ENCODE measurements around the gene LCORL.

LCORL gene

GRCh38 chr4:17921451-17921850 is 100.1 kb downstream of the LCORL start:
- TF ChIP-seq, protein P1, sequence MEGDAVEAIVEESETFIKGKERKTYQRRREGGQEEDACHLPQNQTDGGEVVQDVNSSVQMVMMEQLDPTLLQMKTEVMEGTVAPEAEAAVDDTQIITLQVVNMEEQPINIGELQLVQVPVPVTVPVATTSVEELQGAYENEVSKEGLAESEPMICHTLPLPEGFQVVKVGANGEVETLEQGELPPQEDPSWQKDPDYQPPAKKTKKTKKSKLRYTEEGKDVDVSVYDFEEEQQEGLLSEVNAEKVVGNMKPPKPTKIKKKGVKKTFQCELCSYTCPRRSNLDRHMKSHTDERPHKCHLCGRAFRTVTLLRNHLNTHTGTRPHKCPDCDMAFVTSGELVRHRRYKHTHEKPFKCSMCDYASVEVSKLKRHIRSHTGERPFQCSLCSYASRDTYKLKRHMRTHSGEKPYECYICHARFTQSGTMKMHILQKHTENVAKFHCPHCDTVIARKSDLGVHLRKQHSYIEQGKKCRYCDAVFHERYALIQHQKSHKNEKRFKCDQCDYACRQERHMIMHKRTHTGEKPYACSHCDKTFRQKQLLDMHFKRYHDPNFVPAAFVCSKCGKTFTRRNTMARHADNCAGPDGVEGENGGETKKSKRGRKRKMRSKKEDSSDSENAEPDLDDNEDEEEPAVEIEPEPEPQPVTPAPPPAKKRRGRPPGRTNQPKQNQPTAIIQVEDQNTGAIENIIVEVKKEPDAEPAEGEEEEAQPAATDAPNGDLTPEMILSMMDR (IDR thresholded peaks at IDR 0.05; ENCODE audit: control insufficient read depth, extremely low read depth, insufficient read depth) = no peak
- no peak for DNase-seq (ENCODE audit: low read depth)
- no peak overlapping the region for H3K4me3 ChIP-seq (ENCODE audit: low read depth, low read length)

DNA sequence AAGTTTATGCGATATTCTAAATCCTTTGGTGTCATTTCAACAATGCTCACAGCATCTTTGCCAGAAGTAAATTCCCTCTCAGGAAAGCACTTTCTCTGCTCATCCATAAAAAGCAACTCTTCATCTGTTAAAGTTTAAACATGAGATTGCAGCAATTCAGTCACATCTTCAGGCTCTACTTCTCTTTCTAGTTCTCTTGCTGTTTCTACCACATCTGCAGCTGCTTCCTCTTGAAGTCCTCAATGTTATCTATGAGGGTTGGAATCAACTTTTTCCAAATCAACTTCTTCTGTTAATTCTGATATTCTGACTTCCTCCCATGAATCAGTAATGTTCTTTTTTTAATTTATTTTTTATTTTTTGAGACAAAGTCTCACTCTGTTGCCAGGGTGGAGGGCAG is 100.9 kb downstream of the LCORL start:
- no peak for DNase-seq (ENCODE audit: low read depth)
- TF ChIP-seq, protein P1 (IDR thresholded peaks at IDR 0.05; ENCODE audit: control insufficient read depth, extremely low read depth, insufficient read depth) = no peak
- no peak overlapping the region for H3K4me3 ChIP-seq (ENCODE audit: low read depth, low read length)

GRCh38 chr4:17915439-17915838 is 106.1 kb downstream of the LCORL start:
- DNase-seq (ENCODE audit: low read depth) = no peak
- H3K4me3 ChIP-seq (ENCODE audit: low read depth, low read length) = no peak overlapping the region
- TF ChIP-seq, protein P1 (IDR thresholded peaks at IDR 0.05; ENCODE audit: control insufficient read depth, extremely low read depth, insufficient read depth) = no peak

DNA sequence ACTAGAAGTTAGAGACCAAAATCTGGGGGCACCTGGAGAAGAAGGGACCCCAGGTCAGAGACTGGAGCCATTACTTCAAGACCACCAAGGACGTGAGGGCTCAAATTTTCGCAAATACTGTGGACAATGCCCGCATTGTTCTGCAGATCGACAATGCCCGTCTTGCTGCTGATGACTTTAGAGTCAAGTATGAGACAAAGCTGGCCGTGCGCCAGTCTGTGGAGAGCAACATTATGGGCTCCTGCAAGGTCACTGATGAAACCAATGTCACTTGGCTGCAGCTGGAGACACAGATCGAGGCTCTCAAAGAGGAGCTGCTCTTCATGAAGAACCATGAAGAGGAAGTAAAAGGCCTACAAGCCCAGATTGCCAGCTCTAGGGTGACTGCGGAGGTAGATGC is 109.5 kb downstream of the LCORL start:
- TF ChIP-seq, protein P1 (IDR thresholded peaks at IDR 0.05; ENCODE audit: control insufficient read depth, extremely low read depth, insufficient read depth) = no peak
- no peak overlapping the region for H3K4me3 ChIP-seq (ENCODE audit: low read depth, low read length)
- no peak for DNase-seq (ENCODE audit: low read depth)

DNA sequence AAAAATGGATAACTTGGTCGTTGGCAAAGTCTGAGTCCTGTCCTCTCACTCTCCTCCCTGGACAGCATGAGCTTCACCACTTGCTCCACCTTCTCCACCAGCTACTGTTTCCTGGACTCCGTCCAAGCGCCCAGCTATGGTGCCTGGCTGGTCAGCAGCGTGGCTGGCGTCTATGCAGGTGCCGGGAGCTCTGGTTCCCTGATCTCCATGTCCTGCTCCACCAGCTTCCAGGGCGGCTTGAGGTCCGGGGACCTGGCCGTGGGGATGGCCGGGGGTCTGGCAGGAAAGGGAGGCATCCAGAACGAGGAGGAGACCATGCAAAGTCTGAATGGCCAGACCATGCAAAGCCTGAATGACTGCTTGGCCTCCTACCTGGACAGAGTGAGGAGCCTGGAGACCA is 109.9 kb downstream of the LCORL start:
- H3K4me3 ChIP-seq (ENCODE audit: low read depth, low read length) = no peak overlapping the region
- no peak for DNase-seq (ENCODE audit: low read depth)
- TF ChIP-seq, protein P1 (IDR thresholded peaks at IDR 0.05; ENCODE audit: control insufficient read depth, extremely low read depth, insufficient read depth) = no peak

DNA sequence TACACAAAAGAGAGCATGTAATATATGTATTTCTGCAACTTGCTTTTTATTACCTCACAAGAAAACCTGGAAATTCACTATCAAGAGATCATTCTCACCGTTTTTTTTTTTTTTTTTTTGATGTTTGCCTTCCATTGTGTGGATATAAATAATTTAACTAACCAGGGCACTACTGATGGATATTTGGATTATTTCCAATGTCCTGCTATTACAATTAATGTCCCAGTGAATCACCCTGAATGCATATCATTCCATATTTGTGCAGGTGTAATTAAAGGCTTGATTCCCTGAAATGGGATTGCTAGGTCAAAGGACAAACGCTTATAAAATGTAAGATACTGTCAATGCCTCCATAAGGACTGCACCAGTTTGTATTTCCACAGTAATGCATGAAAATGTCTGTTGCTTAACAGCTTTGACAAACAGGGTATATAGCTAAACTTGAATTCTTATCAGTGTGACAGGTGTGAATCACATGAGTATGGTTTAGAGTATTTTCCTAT is 123.0 kb downstream of the LCORL start:
- no peak for DNase-seq (ENCODE audit: low read depth)
- H3K4me3 ChIP-seq (ENCODE audit: low read depth, low read length) = no peak overlapping the region
- TF ChIP-seq, protein P1 (IDR thresholded peaks at IDR 0.05; ENCODE audit: control insufficient read depth, extremely low read depth, insufficient read depth) = no peak

GRCh38 chr4:17895481-17895880 is 126.1 kb downstream of the LCORL start:
- no peak overlapping the region for H3K4me3 ChIP-seq (ENCODE audit: low read depth, low read length)
- TF ChIP-seq, protein P1 (IDR thresholded peaks at IDR 0.05; ENCODE audit: control insufficient read depth, extremely low read depth, insufficient read depth) = no peak
- DNase-seq (ENCODE audit: low read depth) = no peak
